HG02623 (cell line): ENCODE measurements around the gene CPT1A.

Experiments used
- ATAC-seq: cut with Tn5 transposase; IDR thresholded peaks from one replicate; pipeline ENCODE4 v1.9.1; 2021; ENCODE audit warnings: moderate library complexity; ENCODE audit not compliant: unreplicated experiment

The CPT1A gene

DNA sequence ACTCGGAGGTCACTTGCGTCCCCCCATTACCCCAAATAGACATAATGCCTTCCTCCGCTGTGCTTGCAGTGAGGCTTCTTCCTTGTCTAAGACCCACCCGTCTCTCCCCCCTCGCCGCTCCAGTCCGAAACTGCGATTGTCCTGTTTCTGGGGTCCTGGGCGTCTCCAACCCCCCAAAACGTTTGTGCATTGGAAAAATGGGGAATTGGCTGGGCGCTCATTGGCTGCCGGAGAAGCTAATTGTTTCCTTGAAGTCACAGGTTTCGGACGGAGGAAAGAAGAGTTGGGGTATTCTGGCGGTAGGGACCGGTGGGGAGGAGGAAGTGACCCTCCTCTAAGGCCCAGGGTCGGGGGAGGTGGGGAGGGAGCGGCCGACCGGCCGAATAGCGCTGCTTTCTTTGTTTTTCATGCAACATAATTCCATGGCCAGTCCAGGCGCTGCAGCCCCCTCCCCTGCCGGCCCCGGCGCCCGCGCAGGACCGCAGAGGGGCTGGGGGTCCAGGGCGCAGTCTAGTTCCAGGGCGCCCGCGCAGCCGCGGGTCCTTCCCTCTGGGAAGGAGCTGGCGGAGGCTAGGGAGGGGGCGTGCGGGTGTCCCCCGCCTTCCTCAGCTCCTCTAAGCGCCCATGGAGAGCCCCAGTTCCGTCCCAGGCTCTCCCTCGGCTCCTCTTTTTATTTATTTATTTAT, 12.7 kb upstream of the CPT1A start:
- ATAC-seq = no peak

- no peak for ATAC-seq
Measured at GRCh38 chr11:68852628-68853027, 10.9 kb upstream of the CPT1A start.

GRCh38 chr11:68848429-68848828, 6.7 kb upstream of the CPT1A start:
- no peak for ATAC-seq

DNA sequence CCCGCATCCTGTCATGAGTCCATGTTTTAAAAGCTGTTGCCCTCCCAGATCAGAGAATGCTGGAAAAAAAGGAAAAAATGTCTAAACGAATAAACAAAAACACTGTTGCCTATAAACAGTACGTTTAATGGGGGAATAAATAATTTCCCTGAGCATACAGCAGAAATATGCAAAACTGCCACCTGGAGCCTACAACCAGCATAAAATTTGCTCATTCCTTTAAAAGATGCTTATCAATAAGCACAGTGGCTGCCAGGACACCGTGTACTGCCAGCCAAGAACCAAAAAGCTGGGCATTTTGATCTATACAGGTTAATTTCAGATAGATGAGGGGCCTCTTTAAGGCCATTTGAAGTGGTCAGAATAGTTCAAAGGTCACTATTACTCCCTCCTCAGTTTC, 5.7 kb upstream of the CPT1A start:
- ATAC-seq = no peak

- ATAC-seq = no peak
Measured at GRCh38 chr11:68845351-68846002, 3.8 kb upstream of the CPT1A start.

DNA sequence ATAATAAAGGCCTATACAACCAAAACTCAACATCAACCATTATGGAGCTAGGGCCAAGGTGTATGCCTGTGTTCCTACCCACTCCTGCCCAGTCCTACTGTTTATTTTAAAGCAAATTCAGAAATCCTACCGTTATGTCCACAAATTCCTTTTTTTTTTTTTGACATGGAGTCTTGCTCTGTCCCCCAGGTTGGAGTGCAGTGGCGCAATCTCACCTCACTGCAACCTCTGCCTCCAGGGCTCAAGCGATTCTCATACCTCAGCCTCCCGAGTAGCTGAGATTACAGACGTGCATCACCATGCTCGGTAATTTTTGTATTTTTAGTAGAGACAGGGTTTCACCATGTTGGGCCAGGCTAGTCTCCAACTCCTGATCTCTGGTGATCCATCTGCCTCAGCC, 3.1 kb upstream of the CPT1A start:
- ATAC-seq = no peak

DNA sequence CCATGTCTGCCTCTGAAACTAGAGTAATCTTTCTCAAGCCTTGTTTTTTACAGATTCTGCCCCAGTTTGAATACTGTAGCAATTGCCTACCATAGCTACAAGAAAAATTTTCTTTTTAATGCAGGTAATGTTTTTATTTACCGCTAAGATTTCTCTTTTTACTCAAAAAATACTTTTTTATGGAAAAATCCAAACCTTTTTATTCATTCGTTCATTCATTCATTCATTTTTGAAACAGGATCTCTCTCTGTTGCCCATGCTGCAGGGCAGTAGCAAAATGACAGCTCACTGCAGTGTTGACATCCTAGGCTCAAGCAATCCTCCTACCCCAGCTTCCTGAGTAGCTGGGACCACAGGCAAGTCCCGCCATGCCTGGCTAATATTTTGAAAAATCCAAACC, 2.7 kb upstream of the CPT1A start:
- no peak for ATAC-seq

DNA sequence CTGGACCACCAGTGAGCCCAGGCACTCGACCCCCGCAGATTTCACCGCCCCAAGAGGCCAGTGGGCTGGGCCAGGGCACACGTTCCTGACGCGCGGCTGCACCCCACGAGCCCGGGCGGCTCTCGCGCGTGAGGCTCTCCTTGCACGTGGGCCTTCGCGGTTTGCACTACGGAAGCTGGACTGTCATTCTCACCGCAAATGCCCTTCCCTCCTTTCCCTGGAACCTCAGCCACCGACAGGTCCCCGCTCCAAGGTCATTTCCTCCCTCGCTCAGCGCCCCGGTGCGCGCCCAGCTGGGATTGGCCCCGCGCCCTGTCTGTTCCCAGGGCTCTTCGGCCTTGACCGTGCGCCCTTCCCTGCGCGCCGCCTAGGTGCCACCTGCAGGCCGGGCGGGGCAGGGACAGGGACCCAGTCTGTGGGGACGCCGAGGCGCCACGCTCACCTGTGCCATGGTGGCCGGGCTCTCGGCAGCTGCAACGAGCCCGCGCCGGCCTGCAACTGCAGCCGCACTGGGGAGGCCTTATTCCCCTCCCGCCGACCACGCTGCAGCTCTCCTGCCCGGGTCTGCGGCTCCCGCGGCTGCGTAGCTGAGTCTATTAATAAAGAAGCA, 2.1 kb upstream of the CPT1A start:
- ATAC-seq = peak; percentile 44

- no peak for ATAC-seq
Measured at GRCh38 chr11:68843052-68843561, 1.4 kb upstream of the CPT1A start.

GRCh38 chr11:68842427-68843051, 823 bp upstream of the CPT1A start:
- ATAC-seq = no peak

DNA sequence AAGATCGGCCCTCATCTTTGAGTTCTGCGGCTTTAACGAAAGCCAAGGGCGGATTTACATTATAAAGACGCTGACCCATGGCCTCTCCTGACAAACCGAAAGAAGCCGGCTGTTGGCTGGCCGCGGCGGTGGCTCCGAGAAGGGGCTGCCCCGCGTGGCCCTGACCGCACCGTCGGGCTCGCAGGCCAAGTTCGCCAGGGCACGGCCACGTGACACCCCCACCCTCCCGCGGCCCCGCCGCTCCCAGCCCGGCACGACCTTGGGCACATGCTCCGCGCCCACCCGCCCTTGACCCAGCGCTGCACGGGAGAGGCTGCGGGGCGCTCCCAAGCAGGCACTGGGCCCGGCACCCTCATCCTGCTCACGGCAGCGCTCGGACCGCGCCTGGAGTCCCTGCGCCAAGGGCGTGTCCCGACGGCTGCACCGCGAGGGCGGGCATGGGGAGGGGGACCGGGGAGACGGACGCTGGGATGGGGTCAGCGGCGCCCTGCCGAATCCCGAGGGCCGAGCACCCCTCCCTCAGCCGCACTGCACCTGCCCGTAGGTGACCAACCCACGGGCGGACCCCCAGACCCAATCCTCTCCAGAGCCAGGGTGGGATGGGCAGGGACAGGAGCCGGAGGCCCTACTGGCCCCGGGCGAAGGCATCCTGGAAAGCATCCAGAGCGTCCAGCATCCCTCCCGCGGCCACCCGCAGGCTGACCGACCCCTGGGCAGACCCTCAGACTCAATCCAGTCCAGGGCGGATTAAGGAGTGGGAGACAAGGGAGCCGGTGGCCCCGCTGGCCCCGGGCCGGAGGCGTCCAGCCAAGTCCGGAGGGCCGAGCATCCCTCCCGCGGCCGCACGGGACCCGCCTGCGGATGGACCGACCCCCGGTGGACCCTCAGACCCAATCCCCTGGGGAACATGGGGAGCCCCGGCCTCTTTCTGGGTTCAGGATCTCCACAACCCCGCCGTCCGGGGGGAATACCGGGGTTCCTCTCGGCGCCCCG, 759 bp downstream of the CPT1A start:
- ATAC-seq = no peak

GRCh38 chr11:68839911-68840641, 1.6 kb downstream of the CPT1A start:
- ATAC-seq = no peak

DNA sequence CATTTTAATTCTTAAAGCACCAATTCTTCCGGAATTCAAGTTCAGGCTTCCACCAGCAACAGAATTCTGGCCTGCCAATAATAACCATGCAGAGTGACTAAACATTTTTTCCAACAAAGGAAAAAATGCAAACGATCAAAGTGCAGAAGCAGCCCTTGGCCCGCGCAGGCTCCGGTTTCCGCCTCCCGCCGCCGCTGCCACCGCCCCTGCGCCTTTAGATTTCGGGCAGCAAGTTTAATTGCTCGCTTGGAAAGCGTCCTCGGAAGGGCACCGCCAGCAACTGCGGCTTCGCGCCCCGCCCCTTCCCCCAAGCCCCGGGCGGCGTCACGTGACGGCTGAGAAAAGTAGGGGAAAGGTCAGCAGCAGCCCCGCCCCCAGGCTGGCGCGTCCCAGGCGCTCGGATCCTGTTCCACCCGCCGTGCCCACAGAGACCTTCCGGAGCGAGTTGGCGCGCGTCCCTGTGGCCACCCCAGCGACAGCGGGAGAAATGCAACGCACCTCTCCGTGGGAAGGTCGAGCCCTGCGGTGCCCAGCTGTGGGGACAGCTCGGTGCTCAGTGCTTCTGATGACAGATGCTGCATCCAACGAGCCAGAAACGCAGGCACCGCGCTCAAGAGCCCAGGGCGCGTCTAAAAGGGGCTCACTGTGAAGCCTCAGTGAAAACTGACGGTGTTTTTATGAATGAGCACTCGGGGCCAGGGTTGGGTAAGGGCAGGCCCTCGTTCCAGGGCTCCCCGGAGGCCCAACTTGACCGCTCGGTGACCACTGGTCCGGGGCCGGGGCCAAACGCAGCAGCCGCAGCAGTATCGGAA, 2.5 kb downstream of the CPT1A start:
- peak; percentile 30 for ATAC-seq

- no peak for ATAC-seq
Measured at GRCh38 chr11:68838572-68838964, 3.1 kb downstream of the CPT1A start.

GRCh38 chr11:68837583-68838571, 3.8 kb downstream of the CPT1A start:
- no peak for ATAC-seq

- no peak for ATAC-seq
Measured at GRCh38 chr11:68835749-68836148, 6.0 kb downstream of the CPT1A start.

GRCh38 chr11:68835328-68835727, 6.4 kb downstream of the CPT1A start:
- ATAC-seq = no peak
